ENCODE results near the gene GREB1.

Gene GREB1

GRCh38 chr2:11563784-11564666 lies 30.2 kb downstream of the GREB1 start:
- Histone ChIP-seq H3K9me3 (ENCODE audit: control insufficient read depth, low read length) (no peaks in the 10 kb centered on the region), H3K4me1 (no peaks in the 10 kb centered on the region), H3K9ac (no peak overlapping the region), H3K79me2 (no peaks in the 10 kb centered on the region), H3K36me3 (ENCODE audit: control insufficient read depth, insufficient read depth, low read length) (no peaks in the 10 kb centered on the region), H3K4me3 (ENCODE audit: low read depth, low read length) (no peak overlapping the region), H3K27ac (no peak overlapping the region), H3K27me3 (ENCODE audit: control insufficient read depth, insufficient read depth, low read length) (no peaks in the 10 kb centered on the region), H2AFZ (no peak overlapping the region), H3K4me2 (ENCODE audit: low read length) (no peak overlapping the region)
- TF ChIP-seq CTCF (IDR thresholded peaks at IDR 0.05), result no peak

GRCh38 chr2:11564816-11565567 lies 31.1 kb downstream of the GREB1 start:
- TF ChIP-seq CTCF (IDR thresholded peaks at IDR 0.05), result no peak
- no peak overlapping the region for H3K4me2 ChIP-seq (ENCODE audit: low read length)
- H3K27me3 ChIP-seq (ENCODE audit: control insufficient read depth, insufficient read depth, low read length), result no peaks in the 10 kb centered on the region
- no peak overlapping the region for H3K4me3 ChIP-seq (ENCODE audit: low read depth, low read length)
- no peak overlapping the region for H2AFZ ChIP-seq
- H3K36me3 ChIP-seq (ENCODE audit: control insufficient read depth, insufficient read depth, low read length), result no peaks in the 10 kb centered on the region
- no peak overlapping the region for H3K27ac ChIP-seq
- H3K9ac ChIP-seq, result no peak overlapping the region
- no peaks in the 10 kb centered on the region for H3K79me2 ChIP-seq
- H3K4me1 ChIP-seq, result no peaks in the 10 kb centered on the region
- no peaks in the 10 kb centered on the region for H3K9me3 ChIP-seq (ENCODE audit: control insufficient read depth, low read length)

GRCh38 chr2:11566383-11566782 lies 32.5 kb downstream of the GREB1 start:
- Histone ChIP-seq H3K27ac (no peak overlapping the region), H3K9ac (no peak overlapping the region)

GRCh38 chr2:11567631-11568031 lies 33.8 kb downstream of the GREB1 start:
- no peaks in the 10 kb centered on the region for H3K9me3 ChIP-seq (ENCODE audit: control insufficient read depth, low read length)
- no peaks in the 10 kb centered on the region for H3K36me3 ChIP-seq (ENCODE audit: control insufficient read depth, insufficient read depth, low read length)

More at GRCh38 chr2:11566383-11566782, 32.5 kb downstream of the GREB1 start:
- no peak for TF ChIP-seq CTCF (IDR thresholded peaks at IDR 0.05)
- Histone ChIP-seq H3K4me2 (ENCODE audit: low read length) (no peak overlapping the region), H3K79me2 (no peaks in the 10 kb centered on the region), H3K27me3 (ENCODE audit: control insufficient read depth, insufficient read depth, low read length) (no peaks in the 10 kb centered on the region), H3K4me3 (ENCODE audit: low read depth, low read length) (no peak overlapping the region), H3K4me1 (no peaks in the 10 kb centered on the region), H2AFZ (no peak overlapping the region), H3K9me3 (ENCODE audit: control insufficient read depth, low read length) (no peaks in the 10 kb centered on the region), H3K36me3 (ENCODE audit: control insufficient read depth, insufficient read depth, low read length) (no peaks in the 10 kb centered on the region)

More at GRCh38 chr2:11567631-11568031, 33.8 kb downstream of the GREB1 start:
- Histone ChIP-seq H3K4me3 (ENCODE audit: low read depth, low read length) (no peak overlapping the region), H3K27ac (no peak overlapping the region), H2AFZ (no peak overlapping the region), H3K27me3 (ENCODE audit: control insufficient read depth, insufficient read depth, low read length) (no peaks in the 10 kb centered on the region), H3K4me1 (no peaks in the 10 kb centered on the region), H3K79me2 (no peaks in the 10 kb centered on the region), H3K9ac (no peak overlapping the region), H3K4me2 (ENCODE audit: low read length) (no peak overlapping the region)
- TF ChIP-seq CTCF (IDR thresholded peaks at IDR 0.05), result no peak
